Stimulated activated CD8-positive, alpha-beta memory T cell treated with anti-CD3 and anti-CD28 coated beads, Interleukin-4, amount 100 ng/mL, for 4 hours (primary cell): ENCODE measurements around the gene EEF1G.
A peak's percentile ranks its signal among the peaks of the same experiment; 100 is the strongest.
"Not testable (repeated sequence)": the region's sequence is repeated elsewhere in the genome, so short reads cannot be mapped to it uniquely, and the experiment has no call there.

Source experiments
- DNase-seq, 2 donors: peaks; one replicate each; pipeline ENCODE4 v3.0.0-alpha.2; 2020; ENCODE audit warnings: low read depth in 2 of 2, low spot score in 1 of 2

Gene EEF1G

DNA sequence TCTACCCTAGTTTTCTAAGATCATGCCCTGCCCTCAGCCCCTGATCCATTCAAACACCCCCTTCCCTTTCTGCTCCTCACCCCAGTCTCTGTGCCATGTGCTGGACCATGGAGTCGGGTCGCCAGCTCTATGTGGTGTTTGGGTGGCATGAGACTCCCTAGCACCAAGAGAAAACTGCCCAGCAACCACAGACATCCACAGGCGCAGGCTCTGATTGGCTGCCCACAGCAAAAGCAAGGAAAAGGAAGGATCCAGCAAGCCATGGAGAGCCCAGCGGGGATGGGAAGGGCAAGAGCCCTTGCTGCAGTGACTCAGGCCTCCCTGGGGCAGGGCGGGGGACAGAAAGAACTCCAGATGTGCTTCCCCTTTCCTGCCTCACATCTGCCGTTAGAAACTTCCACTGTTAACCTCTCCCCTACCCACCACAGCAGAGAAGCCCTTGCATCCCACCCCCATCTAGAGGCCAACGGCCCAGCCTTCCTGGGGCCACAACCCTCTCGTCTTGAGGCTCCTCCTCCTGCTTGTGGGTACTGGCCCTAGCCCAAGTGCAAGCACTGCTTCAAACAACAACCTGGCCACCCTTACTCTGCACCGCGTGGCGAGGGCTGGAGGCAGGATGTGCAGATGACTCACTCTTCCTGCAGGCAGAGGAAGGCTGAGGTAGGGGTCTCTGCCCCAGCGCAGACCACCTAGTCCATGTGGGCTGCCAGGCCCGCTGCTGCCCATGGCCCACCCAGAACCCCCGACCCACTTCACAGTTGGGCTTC is 17.4 kb downstream of the EEF1G start:
- DNase-seq: peak in 1 of 2 donors; percentile 63

DNA sequence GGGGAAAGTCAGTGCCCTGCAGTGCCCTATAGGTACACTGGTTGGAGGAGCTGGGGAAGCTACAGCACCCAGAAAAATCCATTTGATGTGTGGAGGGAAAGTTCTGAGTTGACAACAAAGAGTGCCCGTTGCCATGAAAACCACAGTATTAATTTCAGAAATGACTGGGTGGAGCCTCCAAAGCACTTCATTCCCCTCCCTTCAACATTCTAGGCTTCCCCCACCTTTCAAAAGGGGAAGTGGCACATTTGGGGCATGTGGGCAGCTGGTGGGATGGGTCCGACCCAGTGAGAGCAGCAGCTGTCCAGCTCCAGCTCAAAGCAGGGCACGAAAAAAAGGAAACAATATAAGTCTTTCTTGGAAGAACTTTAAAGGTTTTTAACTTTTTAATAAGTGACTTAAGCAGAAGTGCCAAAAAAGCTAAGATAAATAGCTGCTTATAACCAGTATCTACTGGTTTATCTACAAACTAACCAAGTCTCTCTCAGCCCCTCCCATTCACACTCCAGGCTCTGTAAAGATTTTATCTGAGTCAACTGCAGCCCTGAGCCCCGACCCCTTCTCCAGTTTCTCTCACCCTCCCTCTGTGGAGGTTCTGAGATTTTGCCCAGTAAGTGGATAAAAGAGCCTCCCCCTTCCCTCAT is 18.1 kb downstream of the EEF1G start:
- no peak for DNase-seq

DNA sequence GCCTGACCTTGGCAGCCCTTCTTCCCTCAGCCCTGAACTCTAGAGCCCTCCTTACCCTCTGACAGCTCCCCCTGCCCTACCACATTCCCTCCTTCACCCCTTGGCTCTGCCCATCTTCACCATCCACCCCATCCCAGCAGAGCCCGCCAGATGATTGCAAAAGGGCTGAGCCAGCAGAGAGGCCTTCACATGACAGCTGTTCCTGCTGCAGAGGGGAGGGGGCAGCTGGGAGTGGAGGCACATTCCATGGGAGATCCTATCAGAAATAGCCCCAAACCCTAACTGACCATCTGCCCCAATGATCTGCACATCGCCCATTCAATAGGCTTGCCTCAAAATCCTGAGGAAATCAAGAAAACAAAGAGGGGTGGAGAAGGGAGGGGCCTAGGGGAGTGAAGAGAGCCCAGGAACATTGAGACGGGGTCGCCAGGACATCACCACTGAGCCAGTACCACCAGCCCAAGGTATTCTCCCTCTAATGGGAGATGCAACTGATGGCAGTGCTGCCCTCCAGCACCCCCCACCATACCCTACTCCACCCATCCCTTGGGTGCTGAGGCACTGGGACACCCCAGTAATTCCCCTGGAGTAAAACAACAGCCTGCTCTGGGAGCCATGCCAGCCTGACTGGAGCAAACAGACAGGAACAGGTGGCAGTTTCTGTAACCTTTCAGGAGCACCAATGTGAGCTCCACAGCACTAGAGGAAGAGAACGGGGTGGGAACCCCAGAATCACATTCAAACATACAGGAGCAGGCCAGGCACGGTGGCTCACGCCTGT is 19.1 kb downstream of the EEF1G start:
- no peak for DNase-seq

DNA sequence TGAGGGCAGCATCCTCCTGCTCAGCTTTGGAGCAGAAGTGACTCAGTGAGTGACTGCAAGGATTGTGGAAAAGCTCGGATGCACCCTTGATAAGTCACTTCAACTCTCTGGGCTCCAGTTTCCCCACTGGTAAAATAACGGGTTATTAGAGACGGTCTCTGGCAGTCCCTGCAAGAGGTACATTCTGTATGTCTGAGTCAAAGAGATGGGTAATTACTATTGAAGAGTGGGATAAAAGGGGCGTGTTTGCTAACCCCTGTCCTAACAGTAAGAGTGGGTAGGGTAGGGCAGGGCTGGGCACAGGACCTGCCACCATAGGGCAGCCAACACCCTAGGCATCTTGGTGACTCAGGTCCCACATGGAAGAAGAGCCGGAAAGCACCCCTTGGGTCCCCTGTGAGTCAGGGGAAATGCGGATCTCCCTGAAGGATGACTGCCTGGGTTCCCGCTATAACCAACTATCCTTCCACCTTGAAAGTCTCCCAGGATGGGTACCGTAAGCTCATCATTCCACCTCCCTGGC is 19.8 kb downstream of the EEF1G start:
- no peak for DNase-seq

DNA sequence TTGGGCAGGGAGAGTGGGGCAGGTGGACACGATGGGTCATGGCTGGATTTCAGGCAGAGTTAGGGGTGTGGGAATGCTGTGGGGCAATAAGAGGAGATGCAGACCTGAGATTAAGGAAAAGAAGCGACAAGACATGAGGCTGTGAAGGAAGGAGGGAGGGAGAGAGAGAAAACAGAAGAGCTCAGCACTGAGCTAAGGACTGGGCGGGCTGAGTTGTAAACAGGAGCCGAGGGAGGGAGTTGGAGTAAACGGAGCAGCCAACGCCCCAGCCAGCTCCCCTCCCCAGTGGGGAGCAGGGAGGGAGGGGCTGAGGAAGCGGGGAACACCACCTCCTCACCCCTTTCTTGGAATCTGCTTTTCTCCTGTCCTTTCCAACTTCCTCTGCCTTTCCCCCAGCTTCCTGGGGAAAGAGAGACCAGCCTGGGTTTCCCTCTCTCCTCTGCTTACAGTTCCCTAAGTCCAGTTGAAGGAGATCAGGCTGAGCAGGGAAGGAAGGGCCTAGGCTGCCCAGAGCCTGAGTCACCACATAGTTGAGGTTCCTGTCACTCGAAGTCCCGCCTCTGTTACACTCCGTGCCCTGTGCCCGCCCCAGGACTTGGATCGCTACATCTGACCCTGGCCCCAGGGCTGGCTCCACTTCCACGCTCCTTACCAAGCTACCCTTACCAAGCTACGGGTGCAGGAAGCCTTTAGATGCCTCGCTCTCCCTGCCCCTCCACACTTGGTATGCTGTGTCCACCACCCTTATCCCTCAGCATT is 20.4 kb downstream of the EEF1G start:
- no peak for DNase-seq

DNA sequence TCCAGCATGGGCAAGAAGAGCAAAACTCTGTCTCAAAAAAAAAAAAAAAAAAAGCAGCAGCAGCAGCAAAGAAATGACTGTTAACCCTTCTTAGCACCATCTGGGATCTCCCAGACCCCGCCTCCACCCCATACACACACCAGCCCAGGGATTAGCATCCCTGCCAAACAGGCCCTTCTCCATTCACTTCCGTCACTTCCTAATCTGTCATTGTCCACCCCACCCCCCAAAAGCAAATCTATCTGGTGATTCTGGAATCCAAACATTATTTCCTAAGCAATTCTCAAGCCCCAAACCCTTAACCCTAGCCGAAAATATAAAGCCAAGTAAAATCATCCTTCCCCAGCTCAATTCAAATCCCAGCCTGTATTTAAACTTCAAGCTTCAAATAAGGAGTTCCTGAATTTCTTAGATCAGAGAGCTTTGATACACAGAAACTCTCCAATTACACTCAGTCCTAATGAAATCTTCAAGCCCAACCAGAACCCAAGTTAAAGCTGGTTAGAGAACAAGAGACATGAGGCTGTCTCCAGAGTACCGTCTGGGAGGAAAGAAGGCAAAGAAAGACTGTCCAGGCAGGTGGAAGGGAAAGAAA is 21.1 kb downstream of the EEF1G start:
- no peak for DNase-seq

DNA sequence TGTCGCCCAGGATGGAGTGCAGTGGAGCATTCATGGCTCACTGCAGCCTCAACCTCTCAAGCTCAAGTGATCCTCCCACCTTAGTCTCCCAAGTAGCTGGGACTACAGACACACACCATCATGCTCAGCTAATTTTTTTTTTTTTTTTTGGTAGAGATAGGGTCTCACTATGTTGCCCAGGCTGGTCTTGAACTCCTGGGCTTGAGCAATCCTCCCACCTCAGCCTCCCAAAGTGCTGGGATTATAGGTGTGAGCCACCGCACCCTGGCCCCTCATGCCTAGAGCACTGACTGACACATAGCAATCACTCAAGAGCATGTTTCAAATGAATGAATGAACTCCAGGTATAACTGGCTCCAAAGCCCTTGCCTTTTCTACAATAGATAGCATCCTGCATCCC is 23.2 kb downstream of the EEF1G start:
- DNase-seq: not testable (repeated sequence)

DNA sequence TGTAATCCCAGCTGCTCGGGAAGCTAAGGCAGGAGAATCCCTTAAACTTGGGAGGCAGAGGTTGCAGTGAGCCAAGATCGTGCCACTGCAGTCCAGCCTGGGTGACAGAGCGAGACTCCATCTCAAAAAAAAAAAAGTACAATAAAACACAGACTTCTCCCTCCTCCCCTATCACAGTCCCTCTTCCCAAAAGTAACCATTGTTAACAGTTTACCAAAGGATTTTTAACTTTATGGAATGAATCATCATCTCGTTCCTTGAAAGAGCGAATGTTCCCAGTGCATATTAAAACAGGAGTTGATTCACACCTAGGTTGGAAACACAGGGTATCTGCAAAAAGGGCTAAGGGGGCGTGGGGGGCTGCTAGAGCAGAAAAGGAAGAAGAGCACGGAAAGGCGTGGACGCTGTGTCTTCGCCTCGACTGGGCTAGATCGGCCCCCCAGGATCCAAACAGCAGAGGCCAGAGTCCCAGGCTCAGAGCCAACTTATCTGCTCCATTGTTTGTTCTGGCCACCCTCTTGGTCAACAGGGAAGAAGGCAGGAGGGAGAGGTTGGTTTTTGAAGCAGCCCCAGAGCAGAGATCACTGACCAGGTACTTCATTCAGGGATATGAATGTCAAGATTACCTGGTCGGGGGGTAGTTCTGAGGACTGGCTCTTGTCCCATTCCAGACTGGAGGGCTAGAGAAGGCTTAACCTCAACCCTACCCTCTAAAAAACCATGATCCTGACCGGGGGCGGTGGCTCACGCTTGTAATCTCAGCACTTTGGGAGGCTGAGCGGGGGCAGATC is 25.0 kb downstream of the EEF1G start:
- no peak for DNase-seq

DNA sequence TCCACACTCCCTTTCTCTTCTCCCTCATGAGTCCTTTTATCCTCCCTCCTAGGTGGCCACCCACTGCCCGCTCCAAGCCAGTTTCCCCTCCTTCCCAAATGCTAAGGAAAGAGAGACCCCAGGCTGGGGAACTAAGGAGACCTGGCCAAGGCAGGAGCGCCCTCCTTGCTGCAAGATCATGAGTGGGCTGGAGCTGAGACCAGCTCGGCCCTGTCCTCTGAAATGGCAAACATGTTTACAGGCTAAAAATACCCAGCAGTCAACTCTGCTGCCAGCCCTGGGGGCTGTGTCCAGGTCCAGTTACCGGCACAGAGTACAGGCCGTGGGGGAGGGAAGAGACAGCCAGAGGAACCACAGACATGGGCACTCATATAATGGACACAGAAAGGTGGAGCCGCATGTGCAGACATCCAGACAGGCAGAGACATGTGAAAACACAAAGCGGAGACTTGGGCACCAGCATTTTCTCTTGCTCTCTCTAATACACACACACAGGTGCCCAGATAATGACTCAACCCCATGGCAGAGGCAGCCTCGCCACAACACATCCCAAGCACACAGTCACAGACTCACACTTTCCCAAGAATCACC is 25.9 kb downstream of the EEF1G start:
- no peak for DNase-seq

DNA sequence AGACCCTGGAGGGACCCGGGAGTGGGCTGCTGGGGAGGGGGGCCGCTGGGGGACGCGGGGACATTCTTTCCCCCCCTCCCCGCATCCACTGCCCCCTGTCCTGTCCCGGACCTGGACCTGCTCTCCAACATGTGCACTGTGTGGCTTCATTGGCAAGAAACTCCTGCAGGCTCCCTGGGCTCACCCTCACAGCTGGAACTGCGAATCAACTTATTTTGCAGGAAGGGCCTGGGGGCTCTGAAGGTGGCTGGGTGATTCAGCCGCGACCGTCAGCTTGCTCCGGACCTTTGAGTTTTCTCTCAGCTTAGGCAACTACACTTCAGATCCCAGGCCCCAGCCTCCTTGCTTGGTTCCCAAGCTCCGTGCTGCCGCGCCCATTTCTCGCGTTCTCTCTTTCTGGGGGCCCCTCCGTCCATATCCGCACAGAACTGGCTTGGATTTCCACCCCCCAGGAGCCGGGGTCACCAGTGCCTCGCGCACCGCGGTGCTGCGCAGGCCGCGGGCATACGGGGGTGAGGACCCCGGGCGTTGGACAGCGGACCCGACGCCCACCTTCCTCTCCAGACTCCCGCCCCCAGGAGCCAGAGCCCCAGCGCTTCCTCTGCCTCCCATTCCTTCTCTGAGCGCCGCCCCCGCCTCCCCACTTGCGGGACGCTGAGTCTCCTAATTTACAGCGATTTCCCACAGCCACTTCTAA is 26.6 kb downstream of the EEF1G start:
- no peak for DNase-seq

DNA sequence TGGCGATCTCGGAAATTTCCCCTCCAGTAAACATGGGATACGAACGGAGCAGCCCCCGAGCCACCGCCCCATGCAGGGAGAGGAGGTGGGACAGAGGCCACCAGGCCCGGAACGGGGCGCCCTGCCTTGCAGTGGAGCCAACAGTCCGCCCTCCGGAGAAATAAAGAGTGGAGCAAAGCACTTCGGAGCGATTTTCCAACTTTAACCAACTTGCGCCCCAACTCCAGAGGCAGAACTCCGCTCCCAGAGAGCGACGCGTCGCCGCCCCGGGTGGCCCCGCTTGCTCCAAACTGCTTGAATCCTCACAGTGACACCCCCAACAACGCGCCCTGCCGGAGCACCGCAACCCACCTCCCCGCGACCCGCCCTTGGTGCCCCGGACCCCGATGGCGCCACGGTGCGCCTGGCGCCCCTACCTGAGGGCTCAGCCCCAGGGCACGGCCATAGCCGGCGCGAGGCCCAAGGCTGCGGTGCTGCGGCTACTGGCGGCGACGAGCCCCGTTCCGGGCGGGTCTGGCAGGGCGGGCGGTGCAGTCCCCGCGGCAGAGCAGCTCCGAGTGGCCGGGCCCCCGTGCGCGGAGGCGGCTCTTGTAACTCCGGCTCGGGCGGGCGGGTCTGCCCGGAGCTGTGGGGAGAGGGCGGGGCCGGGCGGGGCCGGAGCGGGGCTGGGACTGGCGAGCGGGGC is 27.3 kb downstream of the EEF1G start, which contains the start of gene AHNAK:
Gene AHNAK, minus strand, starts transcription at position 563 of the 685 bp plus-strand sequence. CDS start 10,708 bp downstream, outside the sequence.
- DNase-seq: no peak

DNA sequence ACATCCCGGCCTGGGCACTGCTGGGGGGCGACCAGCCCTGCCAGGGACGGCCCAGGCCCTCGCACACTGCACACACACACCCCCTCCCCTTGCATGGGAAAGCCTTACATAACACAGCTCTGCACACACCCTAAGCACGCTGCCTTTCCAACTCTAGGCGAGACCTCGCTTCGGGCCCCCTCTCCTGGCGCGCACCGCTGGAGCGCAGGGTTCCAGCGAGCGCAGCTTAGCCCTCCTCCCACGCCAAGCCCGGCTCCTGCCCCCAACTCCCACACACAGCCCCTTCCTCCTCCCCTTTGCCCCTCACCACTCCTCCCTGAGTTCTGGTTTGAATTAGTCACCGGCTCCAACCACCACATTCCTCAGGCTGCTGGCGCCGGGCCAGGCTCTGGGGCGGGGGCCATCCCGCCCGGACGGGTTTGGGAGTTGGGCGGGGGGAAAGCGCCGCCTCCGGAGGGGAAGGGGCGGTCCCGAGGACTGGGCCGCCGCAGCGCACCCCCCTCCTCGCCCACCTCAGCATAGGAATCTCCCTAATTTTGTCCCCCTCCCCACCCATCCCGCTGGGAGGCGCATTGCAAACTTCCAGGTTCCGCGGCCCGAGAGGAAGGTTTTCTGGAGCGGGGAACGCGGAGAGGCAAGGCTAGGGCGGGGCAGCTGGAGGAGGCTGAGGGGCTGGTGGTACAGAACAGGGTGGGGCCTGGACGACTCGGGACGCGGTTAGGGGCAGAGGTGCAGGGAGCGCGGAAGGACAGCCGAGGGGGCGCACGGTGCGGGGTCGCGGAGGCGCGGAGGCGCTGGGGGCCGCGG is 28.1 kb downstream of the EEF1G start:
- no peak for DNase-seq

DNA sequence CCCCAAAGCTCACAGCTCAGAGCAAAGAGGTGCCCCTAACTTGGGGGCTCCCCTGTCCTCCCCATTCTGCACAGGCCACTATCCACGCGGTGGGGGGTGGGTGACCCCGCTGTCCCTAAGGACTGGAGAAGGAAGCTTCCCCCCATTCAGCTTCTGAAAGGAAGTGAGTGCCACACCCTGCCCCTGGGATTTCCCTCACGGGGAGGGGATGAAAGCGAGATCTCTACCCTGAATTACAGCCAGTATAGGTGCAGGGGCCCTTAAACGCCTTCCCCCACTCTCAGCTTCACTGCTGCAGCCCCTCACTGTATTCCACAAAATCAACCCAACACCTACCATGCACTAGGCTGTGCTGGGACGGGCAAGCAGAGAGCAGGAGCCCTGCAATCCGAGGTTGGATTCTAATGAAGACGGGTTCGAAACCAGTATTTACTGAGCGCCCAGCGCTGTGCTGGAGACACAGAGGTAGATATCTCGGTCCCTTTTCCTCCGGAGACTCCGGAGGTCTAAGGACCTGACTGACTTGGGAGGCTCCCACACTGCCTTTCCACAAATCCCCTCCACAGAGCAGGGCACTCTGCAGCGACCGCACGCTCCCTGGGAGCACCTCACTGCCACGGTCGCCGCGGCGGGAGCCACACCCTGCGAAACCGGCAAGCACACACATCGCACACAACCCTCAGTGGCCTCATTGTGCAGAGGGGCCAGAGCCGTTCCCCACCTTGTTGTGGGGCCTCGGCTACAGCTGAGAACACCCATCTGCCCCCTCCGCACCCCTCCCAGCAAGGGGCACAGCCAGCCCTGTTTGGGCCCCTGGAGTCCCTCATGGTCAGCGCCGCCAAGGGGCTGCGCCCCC is 28.9 kb downstream of the EEF1G start:
- DNase-seq: no peak

DNA sequence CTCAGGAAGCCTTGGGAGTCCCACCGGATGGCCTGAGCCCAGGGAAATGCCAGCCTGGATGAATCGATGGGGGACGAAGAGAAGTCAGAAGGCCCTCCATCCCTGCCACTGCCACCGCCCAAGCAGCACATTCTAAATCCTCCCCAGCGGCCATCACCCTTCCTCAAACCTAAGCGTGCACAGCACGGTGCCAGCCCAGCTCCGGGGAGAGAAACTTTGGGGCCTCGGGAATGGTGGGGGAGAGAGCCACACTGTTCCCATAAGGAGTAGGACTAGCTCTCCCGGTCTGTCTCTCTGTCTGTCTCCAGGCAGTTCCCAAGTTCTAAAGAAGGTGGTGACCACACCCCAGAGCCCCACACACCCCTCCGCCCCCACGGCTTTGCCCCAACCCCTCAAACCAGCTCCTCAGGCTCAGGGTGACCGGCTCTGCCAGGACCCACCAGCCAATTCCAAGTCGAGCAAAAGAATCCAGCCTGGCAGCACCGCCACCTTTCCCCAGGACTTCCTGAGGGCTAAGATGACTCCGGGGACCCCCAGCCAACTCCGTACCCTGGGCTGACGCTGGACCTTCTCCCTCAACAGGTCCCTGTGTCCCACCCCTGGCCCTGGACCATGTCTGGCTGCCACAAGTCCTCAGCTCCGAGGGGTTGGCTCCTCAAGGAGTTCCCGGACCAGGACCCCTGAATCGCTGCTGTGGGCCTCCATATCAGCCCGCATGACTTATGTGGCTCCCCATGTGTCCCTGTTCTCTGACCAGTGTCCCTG is 29.8 kb downstream of the EEF1G start:
- no peak for DNase-seq

DNA sequence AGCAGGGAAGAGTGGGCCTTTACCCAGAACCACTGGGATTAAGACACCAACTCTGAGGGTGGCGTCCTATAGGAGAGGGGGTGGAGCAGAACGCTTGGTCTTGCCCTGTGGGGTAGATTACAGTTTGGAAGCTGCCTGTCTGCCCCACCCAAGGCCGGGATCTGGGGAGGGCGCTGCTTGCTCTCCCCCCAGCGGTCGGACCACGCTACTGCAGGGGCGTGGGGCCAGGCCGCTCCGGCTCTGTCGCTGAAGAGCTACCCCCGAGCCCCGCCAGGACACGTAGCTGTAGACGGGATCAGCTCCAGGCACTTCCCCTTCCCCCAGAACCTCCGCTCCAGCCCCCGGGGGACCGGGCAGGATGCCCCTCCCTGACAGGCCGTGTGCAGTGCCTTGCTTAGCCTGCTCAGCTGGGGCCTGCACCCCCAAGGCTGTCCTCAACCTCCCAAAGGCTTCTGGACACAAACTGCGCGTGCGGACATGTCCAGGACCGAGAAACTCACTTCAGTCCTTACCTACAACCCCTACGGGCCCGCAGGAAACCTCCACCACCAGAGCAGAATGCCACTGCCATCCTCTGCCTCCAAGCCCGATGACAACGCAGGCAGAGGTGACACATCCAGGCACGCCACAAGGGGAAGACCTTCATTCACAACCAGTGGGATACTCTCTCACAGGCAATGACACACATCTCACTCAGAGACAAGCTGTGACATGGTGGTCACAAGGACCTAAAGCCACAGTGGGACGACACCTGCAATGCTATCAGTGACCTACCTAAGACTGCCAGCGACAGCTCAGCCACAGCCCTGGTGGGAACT is 30.7 kb downstream of the EEF1G start:
- DNase-seq: no peak
